Progenitor cell of endocrine pancreas (in vitro differentiated cells): Measurements from ENCODE around the gene ATP8B3. TPM values are rescaled to one million over a fixed set of nuclear protein-coding genes. Genes with fewer than 3 reads are reported as not detected.

Experiments
- DNase-seq: peaks from one replicate; pipeline ENCODE4 v3.0.0; 2021; ENCODE audit warnings: low spot score; ENCODE audit not compliant: unreplicated experiment
- H3K27ac Mint-ChIP-seq: 2 replicates; pipeline ENCODE4 v1.8.0; 2021; ENCODE audit warnings: mild to moderate bottlenecking, moderate library complexity, mixed read lengths
- H3K27me3 Mint-ChIP-seq: 2 replicates; pipeline ENCODE4 v1.8.0; 2021; ENCODE audit warnings: mixed read lengths
- H3K36me3 Mint-ChIP-seq: 2 replicates; pipeline ENCODE4 v1.8.0; 2022; ENCODE audit warnings: mixed read lengths; ENCODE audit not compliant: insufficient read depth
- H3K4me1 Mint-ChIP-seq: 2 replicates; pipeline ENCODE4 v1.8.0; 2021; ENCODE audit warnings: low read depth, mixed read lengths
- H3K4me3 Mint-ChIP-seq: 2 replicates; pipeline ENCODE4 v1.8.0; 2021; ENCODE audit warnings: low read depth, mild to moderate bottlenecking, moderate library complexity, mixed read lengths
- H3K9me3 Mint-ChIP-seq: 2 replicates; pipeline ENCODE4 v1.8.0; 2021; ENCODE audit warnings: low read depth, mixed read lengths
- CTCF ChIP-seq: fragments of 200-600 bp; sonication (generic); IDR thresholded peaks from one replicate; pipeline ENCODE4 v1.5.0; 2021; ENCODE audit warnings: antibody characterized with exemption, mild to moderate bottlenecking; ENCODE audit not compliant: unreplicated experiment
- total RNA-seq: library from RNA; stranded (reverse); gene quantifications from 2 replicates; pipeline ENCODE4 v1.2.1, GENCODE V29; 2021

ATP8B3 gene
- total RNA-seq, 1 donor from 2014 or later: 4.1 TPM

GRCh38 chr19:1751367-1752008, 60.6 kb downstream of the ATP8B3 start:
- Mint-ChIP-seq H3K27me3 (peaks cover 27% of the 10 kb centered on the region), H3K4me3 (peak overlapping the region; percentile 41), H3K36me3 (no peaks in the 10 kb centered on the region), H3K27ac (peak overlapping the region; percentile 76), H3K9me3 (no peaks in the 10 kb centered on the region), H3K4me1 (peaks cover 12% of the 10 kb centered on the region)
- TF ChIP-seq CTCF: no peak
- DNase-seq: no peak

DNA sequence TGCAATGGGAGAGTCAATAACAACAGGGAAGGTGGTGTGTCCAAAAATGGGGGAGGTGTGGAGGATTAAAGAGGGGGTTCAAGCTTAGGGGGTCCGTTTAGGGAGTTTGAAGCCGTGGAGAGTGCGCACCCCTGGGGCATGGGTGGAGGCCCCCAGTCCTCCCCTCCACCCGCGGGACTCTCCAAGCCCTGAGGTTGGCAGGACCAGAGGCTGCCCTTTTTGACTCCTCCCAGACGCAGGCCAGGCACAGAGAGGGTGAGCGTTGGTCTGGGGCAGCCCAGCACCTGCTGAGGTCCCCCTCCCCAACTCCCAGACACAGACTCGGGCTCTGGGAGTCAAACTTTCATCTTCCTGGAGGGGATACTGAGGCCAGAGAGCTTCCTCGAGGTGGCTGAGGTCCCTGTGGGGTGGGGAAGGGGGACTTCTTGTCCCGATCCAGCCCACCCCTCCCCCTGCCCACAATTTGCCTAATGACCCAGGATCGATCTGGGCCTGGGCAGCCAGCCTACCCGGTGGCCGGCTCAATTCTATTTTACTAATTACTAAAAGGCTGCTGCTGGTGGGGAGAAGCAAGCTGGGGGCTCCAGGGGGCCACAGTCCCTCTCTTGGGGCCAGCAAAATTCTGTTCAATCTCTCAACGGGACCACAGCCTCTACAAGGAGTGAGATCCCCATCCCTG, 61.6 kb downstream of the ATP8B3 start:
- H3K9me3 Mint-ChIP-seq: no peaks in the 10 kb centered on the region
- no peak for TF ChIP-seq CTCF
- peaks cover 10% of the 10 kb centered on the region for H3K4me1 Mint-ChIP-seq
- peaks cover 27% of the 10 kb centered on the region for H3K27me3 Mint-ChIP-seq
- H3K4me3 Mint-ChIP-seq: peak overlapping the region; percentile 50
- peak overlapping the region; percentile 82 for H3K27ac Mint-ChIP-seq
- no peaks in the 10 kb centered on the region for H3K36me3 Mint-ChIP-seq
- DNase-seq: no peak

- no peak for DNase-seq
These were observed 62.4 kb downstream of the ATP8B3 start for GRCh38 chr19:1749373-1750342.

GRCh38 chr19:1748873-1749341, 63.2 kb downstream of the ATP8B3 start:
- no peak for DNase-seq
- no peaks in the 10 kb centered on the region for H3K9me3 Mint-ChIP-seq

More at GRCh38 chr19:1749373-1750342, 62.4 kb downstream of the ATP8B3 start:
- H3K27ac Mint-ChIP-seq: peak overlapping the region; percentile 82
- H3K9me3 Mint-ChIP-seq: no peaks in the 10 kb centered on the region
- TF ChIP-seq CTCF: no peak
- H3K27me3 Mint-ChIP-seq: peaks cover 27% of the 10 kb centered on the region
- H3K4me1 Mint-ChIP-seq: peaks cover 10% of the 10 kb centered on the region
- H3K4me3 Mint-ChIP-seq: peak overlapping the region; percentile 50
- no peaks in the 10 kb centered on the region for H3K36me3 Mint-ChIP-seq

More at GRCh38 chr19:1748873-1749341, 63.2 kb downstream of the ATP8B3 start:
- TF ChIP-seq CTCF: no peak
- H3K4me1 Mint-ChIP-seq: peaks cover 10% of the 10 kb centered on the region
- no peaks in the 10 kb centered on the region for H3K36me3 Mint-ChIP-seq
- no peak overlapping the region for H3K4me3 Mint-ChIP-seq
- H3K27me3 Mint-ChIP-seq: peaks cover 27% of the 10 kb centered on the region
- H3K27ac Mint-ChIP-seq: no peak overlapping the region
